ENCODE data around the gene SPANXN5.

DNA sequence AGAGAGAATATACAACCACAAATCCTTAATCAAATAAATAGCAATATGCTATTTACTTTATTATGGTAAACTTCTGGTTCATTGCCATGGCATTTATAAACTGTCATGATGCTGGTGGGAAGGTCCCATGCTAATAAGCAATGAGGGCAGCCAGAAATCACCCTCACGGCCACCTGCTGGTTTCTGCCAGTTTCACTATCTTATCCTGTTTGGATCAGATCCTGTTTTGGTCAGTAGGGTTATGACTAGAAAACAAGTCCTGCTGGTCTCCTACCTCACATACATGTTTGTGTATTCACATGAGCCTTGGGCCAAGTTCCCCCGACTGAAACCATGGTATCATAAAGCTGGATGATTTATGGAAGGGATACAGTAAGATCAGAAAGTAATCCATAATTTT, 41.9 kb upstream of the SPANXN5 start:
- TF ChIP-seq CTCF (IDR thresholded peaks at IDR 0.05) (no peak), POLR2A (IDR thresholded peaks at IDR 0.05) (no peak)

Data from ovary (tissue), 3 donors.